GM23248 (cell line): ENCODE measurements around the gene VPS8.

Experiments
- EZH2 ChIP-seq: fragments of 200-600 bp; sonication (generic); IDR thresholded peaks from 2 replicates; pipeline ENCODE4 v1.6.1; 2018; ENCODE audit warnings: antibody characterized with exemption, mild to moderate bottlenecking; ENCODE audit not compliant: insufficient read depth, poor library complexity, severe bottlenecking
- EZH2phosphoT487 ChIP-seq: fragments of 200-600 bp; sonication (generic); IDR thresholded peaks from 2 replicates; pipeline ENCODE4 v1.6.1; 2018; ENCODE audit warnings: antibody characterized with exemption, moderate library complexity, mild to moderate bottlenecking, low read depth; ENCODE audit not compliant: insufficient read depth

GRCh38 chr3:185075547-185075946 lies 263.6 kb downstream of the VPS8 start:
- TF ChIP-seq EZH2 (no peak), EZH2phosphoT487 (no peak)
